DMS 273 (cell line): ENCODE measurements around the gene C1QB.
A peak's percentile ranks its signal among the peaks of the same experiment; 100 is the strongest.
"Not testable (repeated sequence)": the region's sequence is repeated elsewhere in the genome, so short reads cannot be mapped to it uniquely, and the experiment has no call there.

Experiments
- DNase-seq: peaks from one replicate; lab custom pipeline; 2025; ENCODE audit not compliant: unreplicated experiment; lab: John Stamatoyannopoulos, UW

Gene C1QB

DNA sequence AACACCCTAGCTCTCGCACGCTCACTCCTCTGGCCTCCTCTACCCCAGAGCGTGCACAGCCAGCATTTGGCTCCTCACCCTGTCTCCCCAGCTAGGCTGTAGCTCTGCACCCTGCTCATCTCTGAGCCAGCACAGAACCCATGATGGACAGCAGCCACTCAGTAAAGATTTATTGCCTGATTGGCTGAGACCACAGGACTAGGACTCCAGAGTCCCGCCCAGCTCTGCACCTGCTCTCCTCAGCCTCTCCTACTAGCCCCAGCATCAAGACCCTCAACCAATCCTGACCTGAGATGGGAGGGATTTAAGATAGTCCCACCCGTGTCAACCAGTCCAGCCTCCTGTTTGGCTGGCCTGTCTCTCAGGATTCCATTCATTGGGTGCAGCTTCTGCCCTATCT lies 9.3 kb downstream of the C1QB start:
- peak; percentile 69 for DNase-seq

DNA sequence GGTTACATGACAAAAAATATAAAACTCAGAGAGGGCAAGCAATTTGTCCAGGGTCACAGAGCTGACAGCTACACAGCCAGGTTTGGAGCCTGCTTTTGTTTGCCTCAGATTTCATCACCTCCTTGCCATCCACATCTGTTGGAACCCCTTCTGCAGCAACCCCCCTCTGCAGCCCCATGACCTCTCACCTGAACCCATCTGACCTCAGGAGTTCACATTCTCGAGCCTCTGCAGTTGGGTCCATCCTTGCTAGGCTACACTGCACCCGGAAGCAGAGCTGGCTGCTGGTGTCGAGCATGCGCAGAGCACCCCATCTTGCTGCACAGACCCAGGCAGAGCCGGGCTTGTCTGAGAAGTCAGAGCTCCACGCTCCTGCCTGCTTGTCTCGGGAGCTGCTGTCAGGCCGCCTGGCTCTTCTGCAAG lies 10.0 kb downstream of the C1QB start:
- no peak for DNase-seq

DNA sequence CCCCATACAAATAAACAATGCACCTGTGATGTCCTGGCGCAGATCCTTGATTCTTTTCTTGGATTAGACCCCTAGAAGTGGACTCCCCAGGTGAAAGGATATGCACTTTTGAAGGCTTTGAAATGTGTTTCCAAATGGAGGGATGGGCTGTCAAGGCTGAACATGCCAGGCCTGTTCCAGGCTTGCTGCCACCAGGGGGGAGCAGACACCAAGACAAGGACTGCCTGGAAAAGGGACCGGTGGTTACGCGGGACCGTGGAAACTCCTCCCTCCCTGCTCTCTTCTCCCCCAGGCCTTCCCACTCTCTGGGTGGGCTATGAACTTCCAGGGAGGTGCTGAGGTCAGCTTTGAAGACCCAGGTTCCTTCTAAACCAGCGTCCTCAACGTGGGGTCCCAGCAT lies 12.7 kb downstream of the C1QB start:
- DNase-seq = peak; percentile 75

DNA sequence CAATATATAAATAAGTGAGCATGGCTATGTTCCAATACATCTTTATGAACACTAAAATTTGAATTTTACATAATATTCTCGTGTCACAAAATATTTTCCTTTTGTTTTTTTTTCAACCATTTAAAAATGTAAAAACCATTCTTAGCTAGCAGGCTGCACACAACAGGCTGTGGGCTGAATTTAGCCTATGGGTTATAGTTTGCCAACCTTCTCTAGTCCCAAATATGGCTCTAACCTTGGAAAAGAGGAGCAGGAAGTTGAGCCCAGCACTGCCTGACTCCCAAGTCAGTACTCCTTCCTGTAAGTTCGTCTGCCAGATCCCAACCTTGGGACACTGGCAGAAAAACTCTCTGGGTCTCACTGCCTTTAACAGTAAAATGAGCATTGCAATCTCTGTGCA lies 13.4 kb downstream of the C1QB start:
- no peak for DNase-seq

DNA sequence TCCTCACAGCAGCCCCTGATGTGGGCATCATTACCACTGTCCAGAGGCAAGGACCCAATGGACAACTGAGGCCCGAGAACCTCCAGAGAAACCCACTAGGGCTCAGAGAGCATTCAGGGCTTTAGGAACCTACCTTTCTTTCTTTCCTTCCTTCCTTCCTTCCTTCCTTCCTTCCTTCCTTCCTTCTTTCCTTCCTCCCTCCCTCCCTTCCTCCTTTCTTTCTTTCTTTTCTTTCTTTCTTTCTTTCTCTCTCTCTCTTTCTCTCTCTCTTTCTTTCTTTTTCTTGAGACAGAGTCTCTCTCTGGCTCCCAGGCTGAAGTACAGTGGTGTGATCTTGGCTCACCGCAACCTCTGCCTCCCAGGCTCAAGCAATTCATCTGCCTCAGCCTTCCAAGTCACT lies 15.8 kb downstream of the C1QB start:
- DNase-seq = not testable (repeated sequence)

DNA sequence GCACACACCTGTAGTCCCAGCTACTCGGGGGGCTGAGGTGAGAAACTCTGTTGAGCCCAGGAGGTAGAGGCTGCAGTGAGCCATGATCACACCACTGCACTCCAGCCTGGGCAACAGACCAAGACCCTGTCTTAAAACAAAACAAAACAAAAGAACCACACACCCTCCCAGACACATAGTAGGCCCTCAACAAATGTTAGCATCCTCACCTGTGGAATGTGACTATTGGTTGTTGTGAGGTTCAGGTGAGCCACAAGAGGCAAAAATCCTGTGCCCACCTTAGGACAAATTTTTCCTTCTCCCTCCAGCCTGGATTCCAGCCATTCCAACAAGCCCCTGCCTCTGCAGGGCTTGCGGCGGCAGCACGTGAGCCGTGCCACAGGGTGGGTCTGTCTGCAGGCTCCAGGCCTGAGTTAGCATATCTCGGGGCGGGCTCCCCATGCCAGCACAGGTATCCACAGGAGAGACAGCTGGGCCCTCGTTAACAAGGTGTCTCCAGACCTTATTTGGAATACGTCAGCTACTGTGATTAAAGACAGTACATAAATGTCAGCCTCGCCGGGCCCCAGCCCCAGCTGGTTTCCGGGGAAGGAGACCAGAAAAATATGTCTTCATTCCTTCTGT lies 17.4 kb downstream of the C1QB start:
- peak; percentile 24 for DNase-seq

DNA sequence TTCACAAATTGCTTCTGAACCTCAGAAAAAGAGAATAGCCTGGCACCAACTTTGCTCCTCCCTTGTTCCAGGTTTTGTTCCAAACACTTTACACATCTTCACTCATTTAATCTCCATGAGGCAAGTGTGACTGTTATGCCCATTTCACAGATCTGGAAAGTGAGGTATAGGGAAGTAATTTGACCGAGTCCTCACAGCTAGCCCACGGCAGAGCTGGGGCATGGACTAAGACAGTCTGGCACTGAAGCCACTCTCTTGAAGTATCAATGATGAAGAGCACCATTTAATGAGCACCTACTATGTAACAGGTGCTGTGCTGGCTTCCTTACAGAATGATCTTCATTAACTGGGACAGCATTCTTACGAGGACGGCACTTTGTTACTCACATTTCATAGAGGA lies 19.0 kb downstream of the C1QB start:
- DNase-seq = no peak

DNA sequence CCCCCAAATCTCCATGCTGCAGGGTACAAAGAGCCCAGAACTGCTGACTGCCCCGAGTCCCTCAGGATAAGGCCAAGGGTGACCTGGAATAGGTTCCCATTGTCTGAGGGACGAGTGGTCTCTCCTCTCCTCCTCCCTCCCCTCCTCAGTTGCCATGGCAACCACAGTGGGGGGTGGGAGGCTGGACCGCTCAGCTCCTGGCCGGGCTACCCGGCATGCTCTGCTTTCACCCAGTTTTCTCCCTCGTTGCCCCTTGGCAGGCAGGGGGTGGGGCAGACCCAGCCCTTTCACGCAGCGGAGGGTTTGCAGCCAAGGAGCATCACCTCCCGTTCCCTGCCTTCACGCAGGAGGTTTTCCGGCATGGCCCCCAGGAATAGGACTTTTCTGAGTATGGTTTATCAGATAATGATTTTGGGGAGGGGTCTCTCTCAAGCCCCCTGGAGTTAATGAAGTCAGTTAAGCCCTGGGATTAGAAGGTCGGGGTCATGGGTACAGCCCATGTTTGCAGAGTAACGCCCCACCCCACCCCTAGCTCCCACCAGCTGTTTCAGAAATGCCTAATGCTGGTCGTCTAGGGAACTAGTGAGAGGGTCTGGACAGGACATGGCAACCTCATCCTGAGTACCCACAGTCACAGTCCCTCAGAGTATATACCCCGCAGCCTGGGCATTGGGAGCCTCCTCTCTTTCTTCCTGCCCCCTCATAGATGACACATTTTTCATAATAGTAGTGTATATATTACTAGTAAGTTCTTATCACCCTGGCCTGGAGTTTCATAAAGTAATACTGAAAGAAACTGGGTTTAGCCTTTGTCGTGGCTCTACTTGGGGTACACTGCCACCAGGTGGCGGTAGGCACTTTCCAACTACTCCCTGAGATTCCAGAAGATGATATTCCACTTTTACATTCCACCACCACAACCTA lies 20.7 kb downstream of the C1QB start:
- peak; percentile 76 for DNase-seq

DNA sequence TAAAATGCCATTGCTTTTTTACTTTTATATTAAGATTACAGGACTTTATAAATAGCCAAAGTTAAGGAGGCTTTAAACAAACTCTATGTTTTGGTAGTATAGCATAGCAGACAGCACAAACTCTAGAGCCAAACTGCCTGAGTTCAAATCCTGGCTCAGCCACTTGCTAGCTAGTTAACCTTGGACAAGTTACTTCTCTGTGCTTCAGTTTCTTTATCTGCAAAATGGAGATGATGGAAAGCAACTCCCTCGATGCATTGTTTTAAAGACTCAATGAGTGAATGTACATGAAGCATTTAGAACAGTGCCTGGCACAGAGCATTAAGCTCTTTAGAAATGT lies 21.3 kb downstream of the C1QB start:
- no peak for DNase-seq

DNA sequence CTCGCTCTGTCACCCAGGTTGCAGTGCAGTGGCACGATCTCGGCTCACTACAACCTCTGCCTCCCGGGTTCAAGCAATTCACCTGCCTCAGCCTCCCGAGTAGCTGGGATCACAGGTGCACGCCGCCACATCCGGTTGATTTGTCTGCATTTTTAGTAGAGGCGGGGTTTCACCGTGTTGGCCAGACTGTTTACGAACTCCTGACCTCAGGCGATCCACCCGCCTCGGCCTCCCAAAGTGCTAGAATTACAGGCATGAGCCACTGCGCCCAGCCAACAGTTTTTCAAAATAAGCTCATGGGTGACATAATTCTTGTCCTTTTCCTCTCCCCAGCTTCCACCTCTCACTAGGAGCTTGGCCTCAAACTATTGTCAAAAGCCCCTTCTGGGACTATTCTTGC lies 23.1 kb downstream of the C1QB start:
- not testable (repeated sequence) for DNase-seq

DNA sequence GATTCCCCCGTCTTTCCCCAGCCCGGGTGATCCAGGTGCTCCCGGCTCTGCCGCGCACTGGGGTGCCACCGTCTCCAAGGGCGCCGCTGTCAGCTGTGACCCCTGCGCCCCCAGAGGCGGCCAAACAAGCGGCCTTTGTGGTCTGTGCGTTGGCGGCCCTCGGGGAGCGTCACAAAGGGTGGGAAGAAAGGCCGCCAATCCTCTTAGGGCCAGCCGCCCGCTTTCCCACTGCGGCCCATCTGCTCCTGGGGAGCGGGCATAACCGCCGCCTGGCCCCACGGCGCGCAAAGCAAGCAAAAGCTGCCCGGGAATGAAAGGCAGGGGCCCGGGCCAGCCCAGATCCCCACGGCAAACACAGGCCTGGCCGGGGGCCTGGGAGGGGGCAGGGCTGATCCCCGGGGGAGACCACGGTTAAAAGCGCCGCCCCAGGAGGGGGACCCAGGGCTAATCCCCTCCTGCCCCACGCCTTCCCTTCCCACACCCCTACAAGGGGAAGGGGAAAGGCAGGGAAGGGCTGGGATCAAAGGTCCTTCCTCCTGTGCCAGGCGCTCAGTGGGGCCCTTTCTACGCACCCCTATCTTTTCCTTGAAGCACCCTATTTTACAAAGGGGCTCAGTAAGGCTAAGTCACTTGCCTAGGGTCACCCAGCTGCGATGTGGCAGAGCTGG lies 24.0 kb downstream of the C1QB start:
- peak; percentile 51 for DNase-seq

DNA sequence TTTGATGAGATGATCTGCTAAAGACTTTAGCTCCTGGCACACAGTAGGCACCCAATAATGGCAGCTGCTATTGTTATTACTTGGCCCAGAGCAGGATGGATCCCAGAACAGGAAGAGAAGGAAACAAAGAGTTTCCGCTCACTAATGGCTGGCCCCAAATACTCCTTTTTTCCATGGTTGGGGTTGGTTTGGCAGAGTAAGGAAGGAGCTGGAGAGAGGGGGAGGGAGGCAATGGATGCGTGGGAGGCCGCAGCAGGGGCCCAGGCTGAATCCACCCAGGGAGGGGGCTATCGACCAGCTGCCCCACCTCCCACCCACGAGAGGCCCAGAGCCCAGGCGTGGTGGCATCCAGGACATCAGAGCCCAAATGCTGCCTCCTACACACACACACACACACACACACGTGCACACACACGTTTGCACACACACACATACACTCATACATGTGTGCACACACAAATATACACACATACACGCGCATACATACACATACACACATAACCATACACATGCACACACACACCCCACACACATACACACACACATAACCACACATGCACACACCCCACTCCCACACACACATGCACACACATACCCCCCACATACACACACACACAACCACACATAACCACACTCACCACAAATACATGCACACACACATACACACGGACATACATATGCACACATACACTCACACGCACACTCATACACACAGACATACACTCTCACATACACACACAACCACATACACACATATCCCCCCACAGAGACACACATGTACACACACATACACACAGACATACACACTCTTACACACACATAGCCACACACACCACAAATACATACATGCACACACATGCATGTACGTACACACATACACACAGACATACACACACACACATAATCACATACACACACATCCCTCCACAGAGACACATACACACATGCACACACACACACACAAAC lies 25.2 kb downstream of the C1QB start:
- no peak for DNase-seq

DNA sequence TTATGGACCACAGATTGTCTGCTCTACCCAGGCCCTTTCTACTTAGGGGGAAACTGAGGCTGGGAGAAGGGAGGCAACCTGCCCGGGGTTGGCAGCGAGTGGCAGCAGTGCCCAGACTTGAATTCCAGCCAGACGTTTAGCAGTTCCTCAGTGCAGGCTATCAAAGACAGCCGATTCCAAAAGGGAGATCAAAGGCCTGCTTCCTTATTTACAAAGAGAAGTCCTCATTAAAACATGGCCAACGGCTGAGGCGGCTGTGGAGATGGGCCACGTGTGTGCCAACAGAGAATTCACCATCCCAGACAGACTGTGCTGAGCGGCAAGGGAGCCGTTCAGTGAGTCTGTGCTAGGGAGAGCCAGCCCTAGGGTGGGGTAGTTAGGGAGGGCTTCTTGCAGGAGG lies 27.7 kb downstream of the C1QB start:
- no peak for DNase-seq

DNA sequence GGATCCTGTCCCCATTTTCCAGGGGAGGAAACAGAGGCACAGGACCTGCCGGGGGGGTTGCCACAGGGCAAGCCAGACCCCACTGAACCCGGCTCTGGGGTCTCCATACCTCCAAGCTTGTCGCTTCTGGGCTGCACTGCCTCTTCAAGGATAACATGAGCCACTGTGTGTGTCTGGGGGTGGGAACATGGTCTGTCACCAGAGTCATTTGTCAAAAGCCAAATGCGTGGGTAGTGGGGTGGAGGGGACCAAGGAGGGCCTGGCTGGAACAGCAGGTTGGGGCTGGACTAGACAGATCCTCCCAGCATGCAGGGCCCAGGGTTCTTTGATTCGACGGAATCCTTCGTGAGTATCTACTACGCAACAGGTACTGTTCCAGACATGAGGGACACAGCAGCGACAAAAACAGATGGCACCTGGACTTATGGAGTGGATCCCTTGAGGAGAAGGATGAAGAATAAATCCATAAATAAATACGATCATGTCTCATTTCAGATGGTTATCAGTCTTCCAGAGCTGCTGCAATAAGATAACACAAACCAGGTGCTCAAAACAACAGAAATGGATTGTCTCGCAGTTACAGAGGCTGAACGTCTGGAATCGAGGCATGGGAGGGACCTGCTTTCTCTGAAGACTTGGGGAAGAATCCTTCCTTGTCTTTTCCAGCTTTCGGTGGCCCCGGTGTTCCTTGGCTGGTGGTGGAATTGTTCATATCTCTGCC lies 28.7 kb downstream of the C1QB start:
- DNase-seq = no peak

DNA sequence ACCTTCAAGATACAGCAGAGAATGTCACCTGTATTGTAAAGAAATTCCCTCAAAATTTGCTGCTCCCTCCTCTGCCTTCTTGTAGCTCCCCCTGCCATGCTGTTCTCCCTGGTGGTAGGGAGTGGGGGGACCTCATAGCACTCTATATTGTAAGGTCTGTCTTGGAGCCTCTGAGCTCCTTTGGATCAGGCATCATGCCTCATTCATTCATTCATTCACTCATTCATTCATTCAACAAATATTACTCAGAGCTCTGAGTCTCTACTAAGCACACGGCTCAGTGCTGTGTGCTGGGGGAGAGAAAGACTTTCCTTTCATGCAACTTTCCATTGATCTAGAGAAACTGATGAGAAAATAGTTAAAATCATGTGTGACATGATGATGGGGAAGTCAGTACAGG lies 30.5 kb downstream of the C1QB start:
- DNase-seq = no peak

DNA sequence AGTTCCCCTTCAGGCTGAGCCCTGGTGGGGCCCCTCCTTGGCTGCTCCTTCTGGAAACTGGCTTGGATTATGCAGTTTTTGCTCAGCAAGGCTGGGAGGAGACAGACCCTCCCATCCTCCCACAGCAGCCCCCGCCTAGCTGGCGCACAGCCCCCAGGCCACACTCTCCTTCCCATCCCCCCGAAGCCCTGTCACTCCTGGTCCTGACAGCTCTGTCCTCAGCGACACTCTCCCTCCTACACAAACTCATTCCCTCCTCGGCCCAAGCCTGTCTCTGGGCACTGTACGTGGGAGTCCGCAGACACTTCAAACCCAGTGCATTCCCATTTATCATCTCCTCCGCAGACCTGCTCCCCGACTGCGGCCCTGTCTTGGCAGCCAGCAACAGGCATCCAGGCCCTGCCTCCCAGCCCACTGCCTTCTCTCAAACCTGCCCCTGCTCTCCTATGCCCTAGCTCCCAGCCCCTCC lies 32.6 kb downstream of the C1QB start:
- no peak for DNase-seq

DNA sequence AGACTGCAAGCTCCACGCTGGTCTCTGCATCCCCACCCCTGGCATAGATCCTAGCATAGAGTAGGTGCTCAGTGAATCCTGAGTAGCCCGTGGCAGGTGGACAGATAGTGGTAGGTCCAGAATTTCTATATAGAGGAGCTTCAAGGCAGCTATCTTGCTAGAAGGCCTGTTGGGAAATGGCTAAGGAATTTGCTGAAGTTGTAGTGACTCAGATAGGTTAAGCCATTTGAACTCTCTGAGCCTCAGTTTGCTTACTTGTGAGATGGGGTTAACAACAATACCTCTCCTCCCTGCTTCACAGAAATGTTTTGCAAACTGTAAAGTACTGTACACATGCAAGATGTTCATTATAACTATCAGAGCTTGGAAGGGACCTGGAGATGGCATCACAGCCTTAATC lies 34.2 kb downstream of the C1QB start:
- no peak for DNase-seq

DNA sequence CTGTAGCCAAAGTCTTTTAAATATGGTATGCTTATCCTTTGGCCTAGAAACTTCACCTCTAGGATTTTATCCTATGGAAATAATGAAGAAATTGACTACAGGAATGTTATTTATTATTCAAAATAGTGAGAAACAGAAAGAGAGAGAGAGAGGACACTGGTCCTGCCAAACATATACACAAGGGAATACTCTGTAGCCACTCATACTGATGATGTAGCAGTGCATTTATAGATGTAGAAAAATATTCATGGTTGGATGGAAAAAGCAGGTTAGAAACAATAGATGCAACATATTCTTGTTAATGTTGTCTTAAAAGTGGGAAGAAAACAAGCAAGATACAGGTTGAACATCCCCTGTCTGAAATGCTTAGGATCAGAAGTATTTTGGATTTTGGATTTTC lies 35.4 kb downstream of the C1QB start:
- no peak for DNase-seq

DNA sequence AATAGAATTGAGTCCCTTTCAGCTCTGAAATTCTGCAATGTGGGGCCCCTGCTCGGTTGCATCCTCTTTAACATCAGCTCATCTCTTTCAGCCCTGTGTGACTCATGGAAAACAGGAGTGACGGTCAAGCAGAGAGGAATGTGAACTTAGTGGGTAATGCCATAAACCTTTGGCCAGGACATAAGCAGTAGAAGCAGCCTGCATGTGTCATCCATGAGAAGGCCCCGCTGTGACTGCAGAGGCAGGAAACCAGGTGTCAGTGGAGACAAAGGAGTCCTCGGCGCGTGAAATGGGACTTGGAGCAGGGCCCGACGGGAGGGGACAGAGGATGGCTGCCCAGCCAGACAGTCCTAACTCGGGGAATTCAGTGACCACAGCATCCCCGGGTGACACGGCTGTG lies 36.5 kb downstream of the C1QB start:
- no peak for DNase-seq

DNA sequence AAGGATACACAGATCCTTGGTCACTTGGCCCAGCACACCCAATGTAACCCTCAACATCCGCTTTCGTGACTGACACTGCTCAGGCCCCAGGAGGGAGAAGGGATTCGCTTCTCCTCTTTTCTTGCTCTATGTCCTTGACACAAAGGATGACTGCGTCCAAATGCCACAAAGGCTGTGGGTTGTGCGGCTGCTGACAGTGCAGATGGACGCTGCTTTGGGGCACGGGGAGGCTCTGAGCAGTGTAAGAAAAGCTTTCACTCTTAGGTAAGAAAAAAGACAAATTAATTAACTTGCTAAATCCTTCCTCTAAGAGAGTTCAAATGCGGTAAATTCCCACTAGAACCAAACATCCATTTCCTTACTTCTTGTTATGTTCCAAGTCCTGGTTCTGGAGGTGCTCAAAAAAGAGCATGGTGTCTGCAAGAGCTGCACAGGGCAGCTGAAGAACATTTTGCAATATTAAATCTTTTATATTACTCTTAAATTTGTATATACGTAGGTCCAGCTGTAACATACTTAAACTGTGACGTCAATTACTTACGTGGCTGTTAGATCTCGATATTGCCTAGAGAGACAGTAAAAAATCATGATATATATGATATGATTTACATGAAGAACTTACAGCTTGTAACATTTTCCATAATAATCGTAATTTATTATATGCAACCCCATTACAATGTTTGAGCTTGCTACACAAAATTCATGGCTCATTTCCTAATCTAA lies 38.2 kb downstream of the C1QB start:
- DNase-seq = no peak
